Temporal lobe (tissue), 2 donors: ENCODE results near the gene IP6K3. TPM values are rescaled to one million over a fixed set of nuclear protein-coding genes. Genes with fewer than 3 reads are reported as not detected.

Experiments
- small RNA-seq: library from RNA; depleted of rRNA; stranded (forward); fragments of <200 nt; gene quantifications from one replicate; pipeline ENCODE3, GENCODE V24; 2014; ENCODE audit warnings: low replicate concordance
- total RNA-seq: library from RNA; depleted of rRNA; stranded (reverse); fragments of >200 nt; gene quantifications from one replicate; pipeline ENCODE4 v1.2.3, GENCODE V29; 2014

Gene IP6K3
- total RNA-seq, 1 donor from 2014 or later: not detected

Small RNAs within 50 kb of the gene (small RNA-seq; reads per million reads assigned to genes)
- not detected for gene MIR3934

Other genes with a start within 250 kb of the IP6K3 start
- gene BAK1, start 166.6 kb downstream of the IP6K3 start, total RNA-seq: 2.7 TPM
- gene ITPR3, start 125.6 kb downstream of the IP6K3 start, total RNA-seq: 1.2 TPM
- gene UQCC2, start 35.2 kb downstream of the IP6K3 start, total RNA-seq: 10.8 TPM
- gene LEMD2, start 42.2 kb upstream of the IP6K3 start, total RNA-seq: 23.6 TPM
- gene MLN, start 57.1 kb upstream of the IP6K3 start, total RNA-seq: not detected